Smooth muscle cell (in vitro differentiated cells): Measurements from ENCODE around the gene PER2. TPM values are rescaled to one million over a fixed set of nuclear protein-coding genes. Genes with fewer than 3 reads are reported as not detected.

Source experiments
- DNase-seq: peaks from one replicate; lab custom pipeline; 2025; ENCODE audit not compliant: unreplicated experiment; lab: John Stamatoyannopoulos, UW
- H2AFZ ChIP-seq: fragments of 200-600 bp; sonication (generic); 2 replicates; pipeline ENCODE4 v1.6.0; 2016; ENCODE audit warnings: antibody characterized with exemption, low read depth, mild to moderate bottlenecking
- H3F3A ChIP-seq: fragments of 200-600 bp; sonication (generic); 2 replicates; pipeline ENCODE4 v1.6.0; 2017; ENCODE audit warnings: antibody characterized with exemption, low read depth
- H3K27ac ChIP-seq: fragments of 200-600 bp; sonication (generic); 2 replicates; pipeline ENCODE4 v1.5.1; 2016; ENCODE audit warnings: low read depth, mild to moderate bottlenecking
- H3K27me3 ChIP-seq: fragments of 200-600 bp; sonication (generic); 2 replicates; pipeline ENCODE4 v1.6.1; 2016; ENCODE audit warnings: low read depth, mild to moderate bottlenecking
- H3K36me3 ChIP-seq: fragments of 200-600 bp; sonication (generic); 2 replicates; pipeline ENCODE4 v1.5.1; 2016; ENCODE audit warnings: low read depth
- H3K4me1 ChIP-seq: fragments of 200-600 bp; sonication (generic); 2 replicates; pipeline ENCODE4 v1.5.1; 2016; ENCODE audit warnings: low read depth
- H3K4me2 ChIP-seq: fragments of 200-600 bp; sonication (generic); 2 replicates; pipeline ENCODE4 v1.6.0; 2016; ENCODE audit warnings: mild to moderate bottlenecking
- H3K4me3 ChIP-seq: fragments of 200-600 bp; sonication (generic); 2 replicates; pipeline ENCODE4 v1.5.1; 2016; ENCODE audit warnings: mild to moderate bottlenecking
- H3K79me2 ChIP-seq: fragments of 200-600 bp; sonication (generic); 2 replicates; pipeline ENCODE4 v1.6.0; 2016; ENCODE audit warnings: low read depth, mild to moderate bottlenecking
- H3K9ac ChIP-seq: fragments of 200-600 bp; sonication (generic); 2 replicates; pipeline ENCODE4 v1.6.0; 2016; ENCODE audit warnings: low read depth
- H3K9me3 ChIP-seq: fragments of 200-600 bp; sonication (generic); replicated peaks from 2 replicates; pipeline ENCODE4 v1.5.1; 2016; ENCODE audit warnings: low read depth
- H4K20me1 ChIP-seq: fragments of 200-600 bp; sonication (generic); 2 replicates; pipeline ENCODE4 v1.6.0; 2016; ENCODE audit warnings: low read depth
- WGBS: methylation state at CpG from one replicate; pipeline ENCODE4 v1.1.7; 2016; ENCODE audit warnings: low lambda C conversion rate; 5-methylcytosine and 5-hydroxymethylcytosine counted together
- polyA plus RNA-seq: library from polyadenylated mRNA; unstranded; fragments of >200 nt; fragmentation: Nextera tagmentation; extraction: Ambion mirVana; gene quantifications from 2 replicates; pipeline ENCODE4 v1.2.1, GENCODE V29; 2016
- total RNA-seq: library from RNA; depleted of rRNA; stranded (reverse); fragments of >200 nt; gene quantifications from 2 replicates; pipeline ENCODE4 v1.2.3, GENCODE V29; 2014
- TF ChIP-seq, protein P1 (sequence below): fragments of 200-600 bp; sonication (generic); IDR thresholded peaks from 2 replicates; pipeline ENCODE4 v1.5.1; 2017; ENCODE audit warnings: borderline replicate concordance, mild to moderate bottlenecking, antibody characterized with exemption; ENCODE audit not compliant: insufficient read depth, poor library complexity, severe bottlenecking

Gene PER2
- total and polyA plus RNA-seq, 2 experiments from 2014 or later: 3.5 to 9.7 TPM

DNA sequence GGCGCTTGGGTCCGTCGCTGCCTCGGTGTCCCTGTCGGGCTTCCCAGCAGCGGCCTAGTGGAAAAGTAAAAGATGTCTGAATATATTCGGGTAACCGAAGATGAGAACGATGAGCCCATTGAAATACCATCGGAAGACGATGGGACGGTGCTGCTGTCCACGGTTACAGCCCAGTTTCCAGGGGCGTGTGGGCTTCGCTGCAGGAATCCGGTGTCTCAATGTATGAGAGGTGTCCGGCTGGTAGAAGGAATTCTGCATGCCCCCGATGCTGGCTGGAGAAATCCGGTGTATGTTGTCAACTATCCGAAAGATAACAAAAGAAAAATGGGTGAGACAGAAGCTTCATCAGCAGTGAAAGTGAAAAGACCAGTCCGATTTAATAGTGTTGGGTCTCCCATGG, 56.6 kb downstream of the PER2 start:
- no peak for DNase-seq
- no peaks in the 10 kb centered on the region for H3K4me1 ChIP-seq
- no peaks in the 10 kb centered on the region for H3F3A ChIP-seq
- TF ChIP-seq, protein P1, sequence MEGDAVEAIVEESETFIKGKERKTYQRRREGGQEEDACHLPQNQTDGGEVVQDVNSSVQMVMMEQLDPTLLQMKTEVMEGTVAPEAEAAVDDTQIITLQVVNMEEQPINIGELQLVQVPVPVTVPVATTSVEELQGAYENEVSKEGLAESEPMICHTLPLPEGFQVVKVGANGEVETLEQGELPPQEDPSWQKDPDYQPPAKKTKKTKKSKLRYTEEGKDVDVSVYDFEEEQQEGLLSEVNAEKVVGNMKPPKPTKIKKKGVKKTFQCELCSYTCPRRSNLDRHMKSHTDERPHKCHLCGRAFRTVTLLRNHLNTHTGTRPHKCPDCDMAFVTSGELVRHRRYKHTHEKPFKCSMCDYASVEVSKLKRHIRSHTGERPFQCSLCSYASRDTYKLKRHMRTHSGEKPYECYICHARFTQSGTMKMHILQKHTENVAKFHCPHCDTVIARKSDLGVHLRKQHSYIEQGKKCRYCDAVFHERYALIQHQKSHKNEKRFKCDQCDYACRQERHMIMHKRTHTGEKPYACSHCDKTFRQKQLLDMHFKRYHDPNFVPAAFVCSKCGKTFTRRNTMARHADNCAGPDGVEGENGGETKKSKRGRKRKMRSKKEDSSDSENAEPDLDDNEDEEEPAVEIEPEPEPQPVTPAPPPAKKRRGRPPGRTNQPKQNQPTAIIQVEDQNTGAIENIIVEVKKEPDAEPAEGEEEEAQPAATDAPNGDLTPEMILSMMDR: no peak
- H3K27me3 ChIP-seq: peaks cover 9% of the 10 kb centered on the region
- H4K20me1 ChIP-seq: no peaks in the 10 kb centered on the region
- H3K9ac ChIP-seq: no peak overlapping the region
- no peak overlapping the region for H3K27ac ChIP-seq
- no peaks in the 10 kb centered on the region for H3K79me2 ChIP-seq
- WGBS: 66% methylated on average over 21 of the region's 21 CpGs
- no peaks in the 10 kb centered on the region for H3K9me3 ChIP-seq
- H3K4me2 ChIP-seq: peak overlapping the region; percentile 98
- H3K36me3 ChIP-seq: no peaks in the 10 kb centered on the region
- peak overlapping the region; percentile 64 for H3K4me3 ChIP-seq
- H2AFZ ChIP-seq: peak overlapping the region; percentile 98

DNA sequence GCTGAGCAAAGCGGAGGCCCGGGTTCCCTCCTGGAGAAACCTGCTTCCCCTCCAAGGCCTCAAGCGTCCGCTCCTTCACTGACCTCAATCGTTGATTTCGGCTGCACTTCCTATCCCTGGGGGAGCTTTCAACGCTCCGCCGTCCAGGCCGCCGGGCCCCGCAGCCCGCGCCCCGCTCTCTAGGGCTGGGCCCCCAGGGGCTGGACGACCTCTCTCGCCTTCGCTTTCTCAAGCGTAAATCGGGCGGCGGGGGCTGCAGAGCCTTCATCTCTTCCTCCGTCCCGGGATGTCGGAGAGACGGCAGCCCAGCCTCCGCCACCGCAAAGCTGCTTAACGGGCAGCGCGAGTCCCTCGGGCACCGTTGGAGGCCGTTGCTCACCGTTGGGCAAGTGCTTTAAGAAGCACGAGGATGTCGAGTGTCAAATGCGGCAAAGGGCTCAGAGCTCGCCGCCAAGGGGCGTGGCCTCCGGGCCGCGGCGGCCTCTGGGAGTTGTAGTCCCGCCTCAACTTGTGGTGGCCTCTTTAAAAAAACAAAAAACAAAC, 57.1 kb downstream of the PER2 start:
- no peak overlapping the region for H3K27ac ChIP-seq
- WGBS: 3% methylated on average over 45 of the region's 46 CpGs
- H3K36me3 ChIP-seq: no peaks in the 10 kb centered on the region
- no peaks in the 10 kb centered on the region for H4K20me1 ChIP-seq
- H2AFZ ChIP-seq: peak overlapping the region; percentile 98
- DNase-seq: peak; percentile 18
- H3F3A ChIP-seq: no peaks in the 10 kb centered on the region
- H3K4me1 ChIP-seq: no peaks in the 10 kb centered on the region
- H3K4me3 ChIP-seq: peak overlapping the region; percentile 64
- H3K27me3 ChIP-seq: peaks cover 6% of the 10 kb centered on the region
- no peaks in the 10 kb centered on the region for H3K9me3 ChIP-seq
- TF ChIP-seq, protein P1: no peak
- H3K9ac ChIP-seq: no peak overlapping the region
- H3K79me2 ChIP-seq: no peaks in the 10 kb centered on the region
- peak overlapping the region; percentile 98 for H3K4me2 ChIP-seq

DNA sequence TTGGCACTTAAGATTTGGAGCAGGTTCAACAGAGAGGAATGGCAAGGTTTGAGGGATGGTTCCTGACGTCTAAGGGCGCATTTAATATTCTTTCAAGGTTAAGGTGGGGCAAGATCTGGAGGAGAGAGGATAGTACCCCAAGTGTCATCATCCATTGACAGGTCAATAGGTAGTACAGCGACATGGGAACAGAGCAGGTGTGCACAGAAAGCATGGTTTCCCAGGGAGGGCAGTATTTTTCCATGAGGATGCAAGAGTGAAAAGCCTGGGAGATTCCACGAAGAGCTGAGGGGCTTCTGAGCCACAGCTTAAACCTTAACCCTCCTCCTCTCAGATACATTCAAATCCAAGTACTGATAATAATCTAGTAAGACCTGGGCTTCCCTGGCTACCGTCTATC, 57.7 kb downstream of the PER2 start:
- Histone ChIP-seq H3K4me1 (no peaks in the 10 kb centered on the region), H3K9me3 (no peaks in the 10 kb centered on the region), H3K79me2 (no peaks in the 10 kb centered on the region), H3K27ac (no peak overlapping the region), H3K36me3 (no peaks in the 10 kb centered on the region), H4K20me1 (no peaks in the 10 kb centered on the region), H2AFZ (peak overlapping the region; percentile 98), H3K4me3 (peak overlapping the region; percentile 64), H3K4me2 (peak overlapping the region; percentile 98), H3K9ac (no peak overlapping the region), H3F3A (no peaks in the 10 kb centered on the region), H3K27me3 (no peaks in the 10 kb centered on the region)
- DNase-seq: no peak
- 73% methylated on average over 5 of the region's 5 CpGs for WGBS
- TF ChIP-seq, protein P1: no peak

DNA sequence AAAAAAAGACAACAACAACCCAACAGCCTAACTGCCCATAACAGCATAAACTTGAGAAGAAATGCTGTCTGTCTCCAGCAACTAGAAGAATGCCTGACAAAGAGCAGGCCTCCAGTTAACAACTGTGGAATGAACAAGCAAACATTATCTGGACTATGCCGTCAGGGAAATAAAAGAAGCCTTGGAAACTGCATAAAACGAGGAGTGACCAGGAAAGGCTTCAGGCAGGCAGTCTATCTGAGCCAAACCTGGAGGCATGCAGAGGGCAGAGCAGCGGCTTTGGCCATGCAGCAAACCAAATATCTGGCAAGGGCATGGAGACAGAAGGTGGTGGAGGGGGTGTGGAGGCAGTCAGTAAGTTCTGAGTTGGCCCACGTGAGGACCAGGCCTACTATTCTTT, 59.7 kb downstream of the PER2 start:
- Histone ChIP-seq H3K4me3 (no peak overlapping the region), H3K4me2 (no peak overlapping the region), H3K9ac (no peak overlapping the region), H4K20me1 (no peaks in the 10 kb centered on the region), H3K27ac (no peak overlapping the region), H3F3A (no peaks in the 10 kb centered on the region), H3K36me3 (no peaks in the 10 kb centered on the region), H3K27me3 (no peaks in the 10 kb centered on the region), H3K4me1 (no peaks in the 10 kb centered on the region), H3K79me2 (no peaks in the 10 kb centered on the region), H3K9me3 (no peaks in the 10 kb centered on the region), H2AFZ (no peak overlapping the region)
- 28% methylated on average over 4 of the region's 4 CpGs for WGBS
- DNase-seq: no peak
- TF ChIP-seq, protein P1: no peak
